Stimulated activated CD4-positive, alpha-beta T cell treated with anti-CD3 and anti-CD28 coated beads, Interleukin-15, amount 100 ng/mL, for 1 hour (primary cell): ENCODE results near the gene IFRD1.

Experiments
- DNase-seq, 2 donors: peaks; one replicate each; pipeline ENCODE4 v3.0.0-alpha.2; 2020; ENCODE audit warnings: low read depth in 1 of 2, low spot score in 1 of 2

The IFRD1 gene

DNA sequence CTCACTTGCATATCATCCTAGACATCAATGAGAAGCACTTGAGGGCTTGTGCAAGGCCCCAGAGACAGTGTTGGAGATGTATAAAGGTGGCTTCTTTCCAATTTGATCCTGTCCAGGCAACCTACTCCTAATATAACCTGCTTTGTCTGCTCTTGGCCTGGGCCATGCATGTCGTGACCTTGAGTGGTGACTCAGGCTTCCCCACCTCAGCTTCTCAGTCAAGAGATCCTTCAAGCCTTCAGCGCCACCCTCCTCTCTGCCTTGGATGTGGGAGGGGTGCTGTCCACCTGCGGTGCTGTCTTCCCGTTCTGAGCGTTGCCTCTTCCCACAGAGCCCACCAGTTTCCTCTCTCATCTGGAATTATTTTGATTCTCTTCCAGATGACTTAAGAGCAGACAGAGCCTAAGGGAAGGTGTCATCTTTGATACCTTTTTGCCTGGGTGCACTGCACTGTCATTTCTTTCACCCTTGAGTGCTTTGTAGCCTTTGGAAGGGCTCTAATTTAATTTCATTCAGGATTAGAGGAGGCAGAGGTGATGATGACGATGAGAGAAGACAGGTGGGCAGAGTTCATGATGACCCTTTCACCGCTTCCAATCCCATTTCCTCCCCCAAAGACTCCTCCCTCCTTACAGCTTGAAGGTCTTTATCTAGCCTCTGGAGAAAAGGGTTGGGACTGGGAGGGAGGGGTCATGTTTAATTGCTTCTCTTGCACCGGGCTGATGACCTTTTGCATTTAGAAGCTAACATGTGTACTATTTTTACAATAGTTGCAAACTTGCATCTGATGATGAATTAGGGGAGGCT, 37.4 kb downstream of the IFRD1 start:
- no peak for DNase-seq

DNA sequence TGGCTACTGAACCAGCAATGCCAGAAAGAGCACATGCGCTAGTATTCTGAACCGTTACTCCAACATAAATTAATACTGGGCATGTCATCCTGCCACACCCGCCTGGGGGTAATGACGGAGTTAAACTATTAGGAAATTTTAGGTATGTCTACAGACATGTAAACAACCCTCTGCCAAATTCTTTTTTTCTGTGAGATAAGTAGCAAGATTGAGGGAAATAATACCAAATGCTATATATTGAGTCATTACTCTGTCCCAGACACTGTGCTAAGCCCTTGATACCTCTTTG, 37.9 kb downstream of the IFRD1 start:
- no peak for DNase-seq

DNA sequence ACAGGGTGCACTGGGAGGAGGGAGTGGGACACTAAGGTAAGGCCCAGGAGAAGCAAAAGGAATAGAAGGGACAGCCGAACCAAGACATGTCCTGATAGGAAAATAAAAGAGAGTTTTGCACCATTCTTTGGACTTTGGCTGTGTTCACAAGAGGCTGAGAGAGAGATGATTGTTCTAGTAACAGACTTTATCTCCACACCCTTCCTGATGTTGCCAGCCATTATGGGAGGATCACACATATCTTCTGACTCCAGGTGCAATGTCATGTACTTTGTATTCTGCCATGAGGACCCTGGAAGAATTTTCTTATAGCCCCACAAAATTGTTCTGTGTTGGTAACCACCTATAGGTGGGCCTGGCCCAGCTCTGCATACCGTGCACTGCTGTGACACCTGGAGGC, 41.9 kb downstream of the IFRD1 start:
- DNase-seq: no peak

DNA sequence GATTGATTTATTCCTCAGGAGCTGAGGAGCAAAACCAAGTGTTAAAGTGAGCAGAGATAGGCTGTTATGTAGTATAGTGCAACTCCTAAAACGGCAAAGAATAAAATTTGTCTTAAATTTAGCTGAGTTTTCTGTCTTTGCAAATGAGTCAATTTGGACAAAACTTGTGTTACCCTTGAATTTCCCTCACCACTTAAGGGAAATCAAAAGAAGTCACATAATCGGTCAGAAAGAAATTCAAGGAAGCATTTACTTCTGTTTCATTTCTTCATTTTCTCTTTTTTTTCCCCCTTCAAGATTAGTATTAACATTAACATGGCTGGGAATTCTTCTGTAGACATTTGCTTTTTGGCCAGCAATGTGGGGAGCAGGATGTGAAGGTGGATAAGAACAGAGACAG, 44.4 kb downstream of the IFRD1 start:
- no peak for DNase-seq

DNA sequence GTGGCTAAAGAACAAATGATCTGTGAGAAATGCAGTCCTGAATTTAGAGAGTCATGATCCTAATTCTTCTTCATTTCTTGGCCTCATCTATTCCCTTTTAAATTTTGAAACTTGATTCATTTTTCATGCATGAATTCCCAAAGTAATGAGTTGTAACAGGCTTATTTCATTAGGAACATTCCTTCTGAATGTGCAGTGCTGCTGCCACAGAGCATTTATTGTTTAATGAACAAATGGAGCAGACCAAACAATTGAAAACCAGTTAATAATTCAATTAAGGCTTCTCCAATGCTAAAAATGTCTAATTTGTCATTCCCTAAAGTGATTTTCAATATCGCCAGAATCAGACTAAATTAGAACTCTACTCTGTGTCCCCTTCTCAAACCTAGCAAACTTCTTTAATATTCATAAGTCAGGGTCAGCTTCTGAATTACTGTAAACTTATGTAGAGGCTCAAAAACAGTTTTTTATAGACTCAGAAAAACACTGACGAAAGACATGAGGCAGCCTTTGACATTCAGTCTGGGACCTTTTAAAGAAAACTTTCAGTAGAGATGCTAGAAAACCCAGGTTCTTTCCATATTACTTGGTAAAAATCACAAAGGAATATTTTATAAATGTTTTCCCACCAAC, 45.0 kb downstream of the IFRD1 start:
- DNase-seq: no peak

DNA sequence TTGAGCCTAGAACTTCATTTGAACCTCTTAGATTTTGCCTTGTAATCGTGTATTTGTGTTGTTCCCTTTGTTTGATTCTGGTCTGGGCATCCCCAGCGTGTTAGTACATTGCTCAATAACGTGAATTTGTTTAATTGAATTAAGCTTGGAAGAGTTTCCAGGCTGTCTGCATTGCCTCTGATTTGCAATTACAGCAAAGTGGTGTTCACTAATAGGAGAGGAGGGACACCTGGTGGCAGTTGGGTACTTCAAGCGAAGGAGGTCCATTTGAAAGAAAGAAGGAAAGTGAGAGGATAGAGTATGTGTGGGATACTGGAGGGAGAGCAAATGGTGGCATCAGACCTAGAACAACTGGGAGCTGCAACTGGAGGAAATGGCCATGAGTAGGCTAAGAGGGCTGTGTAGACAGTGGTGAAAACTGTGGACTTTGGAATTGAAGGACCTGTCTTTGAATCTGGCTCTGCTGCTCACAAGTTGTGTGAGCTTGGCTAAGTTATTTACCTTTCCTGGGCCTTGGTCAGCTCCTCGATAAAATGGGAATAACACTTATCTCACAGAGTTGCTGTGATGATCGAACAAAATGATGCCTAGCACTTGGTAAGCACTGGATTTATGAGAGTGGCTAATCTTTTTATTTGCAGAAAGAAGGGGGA, 45.7 kb downstream of the IFRD1 start:
- DNase-seq: no peak

DNA sequence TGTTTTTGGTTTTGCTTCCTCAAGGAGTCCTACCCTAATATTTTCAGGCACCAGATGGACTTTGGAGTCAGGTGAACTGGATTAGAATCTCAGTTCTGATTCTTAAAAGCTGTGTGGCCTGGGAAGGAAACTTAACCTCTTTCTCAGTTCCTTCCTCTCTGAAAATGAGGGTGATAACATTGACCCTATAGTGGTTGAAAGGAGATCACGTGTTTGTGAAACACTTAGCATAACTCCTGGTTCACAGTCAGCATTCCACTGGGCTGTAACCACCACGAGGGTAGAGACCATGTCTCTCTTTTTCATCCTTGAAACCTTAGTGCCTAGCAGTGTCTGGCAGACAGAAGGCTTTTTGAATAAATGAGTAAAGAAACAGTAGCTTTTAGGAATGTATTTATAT, 47.2 kb downstream of the IFRD1 start:
- DNase-seq: no peak

DNA sequence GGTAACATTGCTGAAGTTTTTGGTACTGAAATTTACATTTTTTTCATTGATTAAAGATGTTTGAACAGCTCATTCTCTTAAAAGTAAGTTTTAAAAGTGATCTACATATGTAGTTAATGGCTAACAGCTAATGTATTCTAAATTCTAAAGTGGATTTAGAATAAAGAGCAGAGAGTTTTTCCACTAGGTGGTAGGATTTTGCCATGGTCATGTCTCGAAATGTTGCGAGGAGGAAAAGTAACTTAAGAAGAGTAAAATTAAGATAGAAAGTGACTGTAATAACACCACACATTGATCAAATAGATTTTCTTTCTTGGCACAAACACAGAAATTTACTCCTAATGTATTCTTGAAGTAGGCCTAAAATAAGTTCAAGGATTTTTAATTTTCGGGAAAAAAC, 50.4 kb downstream of the IFRD1 start:
- DNase-seq: no peak

DNA sequence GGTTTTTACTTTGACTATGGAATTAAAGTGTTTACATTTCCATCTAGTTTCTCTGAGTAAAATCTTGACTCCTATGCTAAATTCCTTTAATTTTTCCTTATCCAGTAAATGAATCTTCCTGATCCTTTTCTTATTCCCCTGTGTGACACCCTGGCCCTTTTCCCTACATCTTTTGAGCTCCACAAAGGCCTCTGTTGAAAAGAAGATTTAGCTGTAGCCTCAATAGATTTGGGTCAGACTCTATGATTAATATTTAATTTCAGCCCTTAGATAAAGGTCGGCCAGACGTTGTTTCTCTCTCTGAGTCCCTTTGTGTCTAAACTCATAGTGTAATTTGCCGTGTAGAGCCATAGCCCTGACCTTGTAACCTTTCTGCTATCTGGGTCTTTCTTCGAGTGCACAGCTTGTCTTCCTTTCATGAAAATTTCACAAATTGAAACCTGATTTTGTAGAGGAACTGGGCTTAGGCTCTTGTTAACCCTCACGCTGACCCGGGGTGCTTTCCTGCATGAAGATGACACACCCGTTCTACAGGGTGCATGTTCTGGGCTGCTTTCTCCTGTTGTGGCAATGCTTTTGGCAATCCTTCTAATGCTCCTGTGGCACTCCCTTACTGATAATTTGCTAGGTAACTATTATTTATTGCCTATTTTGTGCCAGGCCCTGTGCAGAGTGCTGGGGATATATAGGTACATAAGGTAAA, 51.7 kb downstream of the IFRD1 start:
- no peak for DNase-seq

DNA sequence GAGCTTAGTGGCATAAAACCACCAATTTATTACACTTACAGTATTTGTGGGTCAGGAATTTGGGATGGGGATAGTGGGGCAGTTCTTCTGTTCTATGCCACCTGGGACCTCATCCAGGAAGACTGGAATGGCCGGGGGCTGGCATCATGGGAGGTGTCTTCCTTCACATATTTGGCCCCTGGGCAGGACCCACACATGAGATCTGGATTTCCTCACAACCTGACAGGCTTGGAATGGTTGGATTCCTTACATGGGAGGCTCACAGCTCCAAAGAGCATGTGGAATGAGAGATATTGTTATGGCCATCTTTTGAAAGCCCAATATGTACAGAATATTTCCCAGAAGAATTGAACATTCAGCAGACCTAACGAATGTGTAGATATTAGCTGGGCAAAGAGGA, 52.4 kb downstream of the IFRD1 start:
- no peak for DNase-seq

DNA sequence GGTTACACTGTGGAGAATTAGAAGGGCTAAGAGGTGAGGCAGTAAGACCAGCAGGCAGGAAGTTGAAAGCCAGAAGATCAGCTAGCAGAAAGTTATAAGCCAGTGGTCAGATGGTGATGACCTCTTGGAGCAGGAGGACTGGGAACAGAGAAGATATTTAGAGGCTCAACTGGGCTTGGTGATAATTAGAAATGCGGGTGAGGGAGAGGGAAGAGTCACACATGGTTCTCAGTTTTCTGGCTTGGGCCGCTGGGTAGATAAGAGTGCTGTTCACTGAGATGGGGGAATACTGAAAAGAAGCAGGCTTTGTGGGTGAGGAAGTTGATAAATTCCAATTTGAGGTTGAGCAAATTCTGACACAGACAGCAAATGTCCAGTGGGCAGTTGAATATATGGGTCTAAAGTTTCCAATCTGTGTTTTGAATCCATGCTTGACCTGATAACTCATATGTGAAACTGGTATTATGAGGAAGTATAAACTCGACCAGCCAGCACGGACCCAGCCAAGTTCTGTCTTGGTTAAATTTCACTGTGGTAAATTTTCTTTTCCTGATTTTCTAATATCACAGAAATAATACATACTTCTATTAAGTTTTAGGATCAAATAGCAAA, 53.2 kb downstream of the IFRD1 start:
- no peak for DNase-seq

DNA sequence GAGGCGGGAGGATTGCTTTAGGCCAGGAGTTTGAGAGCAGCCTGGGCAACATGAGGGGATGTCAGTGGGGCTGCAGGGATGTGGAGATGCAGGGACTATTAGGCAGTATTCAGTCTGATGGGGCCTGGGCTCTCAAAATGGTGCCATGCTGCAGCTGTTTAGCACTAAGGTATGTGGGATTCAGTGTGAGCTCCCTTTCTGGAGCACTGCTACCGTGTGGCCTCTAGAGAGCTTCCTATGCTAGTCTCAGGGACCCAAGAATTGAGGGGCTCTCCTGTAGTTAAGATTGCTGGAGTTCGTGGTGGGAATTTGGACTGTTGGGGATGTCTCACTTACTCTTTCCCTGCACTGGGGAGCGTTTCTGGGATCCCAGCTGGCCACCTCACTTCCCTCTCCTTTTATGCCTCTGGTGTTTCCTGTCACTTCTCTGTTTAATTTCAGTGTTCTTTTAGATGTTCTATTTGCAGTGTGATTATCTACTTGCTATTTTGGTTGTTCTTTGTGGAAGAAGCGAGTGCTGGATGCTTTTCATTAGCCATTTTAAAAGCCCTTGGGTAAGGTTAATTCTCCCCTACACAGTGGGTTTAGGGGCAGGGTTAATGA, 53.9 kb downstream of the IFRD1 start:
- DNase-seq: no peak

DNA sequence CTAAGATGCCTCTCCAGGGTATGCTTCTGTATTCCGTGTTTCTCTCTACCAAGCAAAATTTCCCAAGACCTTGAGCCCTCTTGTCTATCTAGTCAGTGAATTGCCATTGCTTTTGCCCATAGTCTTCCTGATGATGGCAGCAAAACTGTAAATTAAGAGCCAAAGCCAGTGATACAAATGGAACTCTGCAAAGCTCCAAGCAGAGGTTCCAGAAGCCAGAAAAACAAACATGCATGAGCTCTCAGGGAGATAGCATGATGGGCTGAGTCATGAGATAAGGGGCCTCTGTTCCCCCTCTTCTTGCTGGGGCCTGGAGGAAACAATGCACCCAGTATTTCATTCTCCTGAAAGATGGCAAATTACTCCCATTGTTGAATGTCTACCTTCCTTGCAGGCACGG, 55.2 kb downstream of the IFRD1 start:
- DNase-seq: no peak

DNA sequence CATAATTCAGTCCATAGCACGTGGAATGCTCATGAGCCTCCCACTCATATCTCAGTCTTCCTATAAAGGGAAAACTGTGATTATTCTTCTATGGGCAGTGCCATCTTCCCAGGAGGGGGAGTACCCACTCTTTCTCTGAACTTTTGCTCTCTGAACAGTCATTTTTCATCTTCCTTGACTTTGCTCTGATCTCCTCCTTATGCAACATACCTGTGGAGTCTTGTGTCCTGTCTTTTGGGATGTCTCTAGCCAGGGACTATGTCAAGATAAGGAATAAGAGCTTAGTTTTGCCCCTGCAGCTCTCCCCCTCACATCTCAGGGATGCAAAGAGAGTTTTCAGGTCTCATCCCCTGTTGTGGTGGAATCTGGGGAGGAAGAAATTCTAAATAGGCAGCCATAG, 58.1 kb downstream of the IFRD1 start:
- DNase-seq: no peak

DNA sequence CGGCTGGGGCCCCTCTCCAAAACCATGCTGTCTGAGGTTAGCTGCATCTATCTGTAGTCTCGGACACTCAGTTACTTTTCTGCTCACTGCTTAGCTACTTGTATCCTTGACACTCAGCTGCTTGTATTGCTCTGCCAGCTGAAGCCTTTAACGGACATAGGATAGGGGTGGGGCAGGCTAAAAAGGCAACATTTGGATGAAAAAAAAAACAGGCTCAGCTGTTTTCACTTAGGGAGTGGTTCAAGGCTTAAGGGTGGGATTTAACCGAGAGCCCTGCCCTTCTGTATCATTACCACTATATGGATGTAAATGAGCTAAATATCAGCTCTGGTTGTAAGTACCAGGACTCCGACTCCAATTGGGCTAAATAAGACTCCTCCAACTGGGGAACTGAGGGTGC, 59.1 kb downstream of the IFRD1 start:
- no peak for DNase-seq

DNA sequence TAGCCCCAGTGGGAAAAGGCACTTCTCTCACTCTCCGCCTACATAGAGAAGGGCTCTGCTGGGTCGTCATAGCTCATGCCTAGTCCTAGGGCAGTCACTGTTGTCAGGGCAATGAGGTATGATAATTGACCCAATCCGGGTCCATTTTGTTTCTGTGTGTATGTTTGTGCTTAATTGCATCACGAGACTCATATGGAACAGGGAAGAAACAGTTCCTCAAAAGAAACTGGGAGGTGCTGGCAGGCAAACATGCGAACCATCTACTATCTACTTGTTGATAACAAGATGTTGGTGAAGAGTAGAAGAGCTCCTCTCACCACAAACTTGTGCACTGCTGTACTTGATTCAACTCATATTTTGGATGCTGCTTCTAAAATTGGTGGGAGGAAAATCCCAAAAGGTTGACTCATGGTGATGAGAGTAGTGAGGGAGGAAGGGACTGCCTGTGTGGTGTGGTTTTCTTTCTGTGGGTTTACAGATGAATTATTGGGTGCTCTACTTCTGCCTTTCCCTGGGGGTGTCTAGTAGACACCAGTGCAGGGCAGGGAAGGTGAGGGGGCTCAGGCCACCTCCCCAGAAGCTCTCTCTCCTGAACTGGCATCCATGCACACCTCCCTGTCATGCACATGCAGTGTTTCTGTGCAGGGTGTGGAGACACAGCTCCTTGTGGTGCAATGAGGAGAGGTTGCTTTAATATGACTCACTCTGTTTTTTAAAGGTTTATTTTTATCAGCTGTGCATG, 59.9 kb downstream of the IFRD1 start:
- DNase-seq: no peak

DNA sequence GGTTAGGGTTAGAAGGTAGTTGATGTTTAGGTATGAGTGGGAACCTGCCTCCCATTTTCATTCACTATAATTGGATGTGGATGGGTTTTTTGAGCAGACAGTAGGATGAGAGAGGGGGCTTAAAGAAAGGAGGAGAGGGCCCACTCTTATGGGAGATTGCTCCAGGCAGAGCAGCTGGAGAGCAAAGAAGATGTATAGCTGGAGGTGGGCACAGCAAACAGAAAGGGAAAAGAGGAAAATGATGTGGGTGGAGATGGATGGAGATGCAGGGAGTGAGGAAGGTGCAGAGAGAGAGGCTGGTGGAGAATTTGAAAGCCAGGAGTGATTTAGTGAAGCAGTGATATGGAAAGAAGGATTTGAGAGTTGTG, 60.5 kb downstream of the IFRD1 start:
- no peak for DNase-seq

DNA sequence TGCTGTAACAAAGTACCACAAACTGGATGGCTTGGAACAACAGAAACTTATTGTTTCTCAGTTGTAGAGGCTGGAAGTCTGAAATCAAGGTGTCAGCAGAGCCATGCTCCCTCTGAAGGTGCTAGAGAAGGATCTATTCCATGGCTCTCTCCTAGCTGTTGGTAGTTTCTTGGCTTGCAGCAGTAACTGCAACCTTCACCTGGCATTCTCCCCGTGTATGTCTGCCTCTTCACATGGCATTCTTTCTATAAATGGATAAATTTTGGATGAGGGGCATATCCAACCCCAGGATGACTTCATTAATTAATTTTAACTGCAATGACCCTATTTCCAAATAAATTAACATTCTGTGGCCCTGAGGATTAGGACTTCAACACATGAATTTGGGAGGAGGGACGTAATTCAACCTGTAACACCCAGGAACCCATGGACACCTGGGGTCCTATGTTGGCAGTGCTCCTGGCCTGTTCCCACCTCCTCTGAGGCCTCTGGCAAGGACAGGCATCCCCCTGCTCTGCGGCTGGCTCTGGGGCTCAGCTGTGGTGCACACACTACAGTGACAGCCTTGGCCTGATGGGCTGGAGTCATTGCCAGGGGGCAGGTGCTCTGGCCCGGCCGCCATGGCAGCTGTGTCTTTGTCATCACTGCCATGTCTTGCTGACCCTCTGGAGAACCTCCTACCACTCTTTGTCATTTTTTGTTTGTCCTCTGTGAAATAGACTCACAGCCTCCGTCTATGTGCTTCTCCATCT, 61.4 kb downstream of the IFRD1 start:
- DNase-seq: no peak

DNA sequence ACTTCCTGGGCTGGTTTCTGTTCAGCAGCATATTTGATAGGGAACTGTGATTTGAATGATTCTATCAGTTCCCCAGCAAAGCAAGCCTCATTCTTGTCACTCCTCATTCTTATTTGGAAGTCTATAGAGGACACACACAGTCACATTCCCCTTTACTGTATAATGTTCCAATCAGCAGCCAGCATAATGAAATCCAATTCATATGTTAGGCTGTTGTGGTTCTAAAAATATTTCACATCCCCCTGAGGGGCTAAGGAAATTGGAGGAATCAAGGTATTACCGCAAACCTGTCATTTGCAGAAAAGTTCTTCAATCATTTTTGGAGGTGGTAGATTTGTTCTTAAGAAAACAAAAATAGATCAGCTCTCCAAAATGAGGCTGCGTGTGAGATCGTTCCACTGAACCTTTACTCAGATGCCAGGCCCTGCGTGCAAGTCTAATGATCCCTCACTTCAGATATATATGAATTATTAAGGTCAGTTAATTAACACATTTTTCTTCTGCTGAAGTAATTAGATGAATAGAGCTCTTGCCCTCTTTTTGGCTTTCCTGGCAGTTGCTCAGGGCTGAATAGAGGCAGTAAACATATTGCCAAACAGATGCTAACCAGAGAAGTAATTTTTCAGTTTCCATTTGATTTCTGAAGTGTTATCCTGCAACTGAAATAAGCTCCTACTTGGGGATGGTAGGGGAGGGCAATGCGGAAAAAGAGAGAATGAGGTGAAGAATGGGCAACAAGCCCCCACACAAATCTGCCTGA, 62.4 kb downstream of the IFRD1 start:
- DNase-seq: no peak
